HG03060 (cell line): ENCODE results near the gene PNPT1.

Experiments used
- ATAC-seq: cut with Tn5 transposase; IDR thresholded peaks from one replicate; pipeline ENCODE4 v1.9.1; 2021; ENCODE audit warnings: low read depth, moderate number of reproducible peaks; ENCODE audit not compliant: unreplicated experiment

The PNPT1 gene

DNA sequence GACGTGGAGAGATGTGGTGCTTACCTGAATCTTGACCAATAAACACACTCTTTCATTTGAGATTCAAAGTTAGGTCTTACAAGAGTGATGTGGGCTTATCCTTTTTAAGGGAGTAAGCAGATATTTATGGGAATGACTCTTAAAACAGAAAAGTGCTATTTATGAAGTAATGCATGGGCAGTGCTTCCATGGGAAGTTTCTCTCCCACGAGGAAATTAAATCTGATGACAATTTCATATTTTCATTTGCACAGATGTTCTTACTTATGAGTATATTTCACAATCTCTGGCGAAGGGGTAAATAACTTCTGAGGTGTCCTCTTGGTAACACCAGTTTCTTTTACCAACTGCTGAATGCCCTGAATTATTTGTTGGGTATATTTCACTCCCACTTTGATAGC lies 21.0 kb downstream of the PNPT1 start:
- no peak for ATAC-seq

DNA sequence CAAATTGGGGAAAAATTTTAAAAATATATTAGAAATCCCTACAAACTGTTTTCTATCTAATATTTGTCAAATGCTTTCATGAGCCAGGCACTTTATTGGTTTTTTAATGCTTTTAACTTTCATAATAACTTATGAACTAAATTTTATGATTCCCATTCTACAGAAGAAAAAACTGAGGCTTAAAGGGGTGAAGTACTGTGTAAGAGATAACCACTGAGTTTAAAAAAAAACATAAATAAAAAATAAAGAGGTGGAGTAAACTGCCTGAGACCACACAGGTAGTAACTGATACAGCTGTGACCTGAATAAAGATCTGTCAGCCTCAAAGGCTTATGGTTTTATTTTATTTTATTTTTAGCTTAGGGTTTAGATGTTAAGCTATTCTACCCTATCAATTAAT lies 24.7 kb downstream of the PNPT1 start:
- ATAC-seq: no peak

DNA sequence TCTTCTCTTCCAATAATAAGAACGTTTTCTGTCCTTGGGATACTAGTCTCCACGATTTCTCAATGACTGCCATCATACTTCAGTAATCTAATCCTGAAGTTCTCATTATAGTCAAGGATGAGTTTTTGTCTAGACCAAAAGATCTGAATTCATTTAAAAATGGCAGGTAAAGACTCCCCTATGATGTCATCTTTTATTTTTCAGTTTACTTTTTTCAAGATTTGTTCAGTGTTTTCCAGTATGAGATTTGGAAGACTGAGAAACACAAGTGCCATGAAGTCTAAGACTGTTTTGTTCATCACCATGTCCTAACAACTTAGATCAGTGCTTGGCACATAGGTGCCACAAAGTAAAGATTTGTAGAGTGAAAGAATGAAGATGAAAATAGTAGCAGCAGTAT lies 40.4 kb downstream of the PNPT1 start:
- ATAC-seq: no peak

DNA sequence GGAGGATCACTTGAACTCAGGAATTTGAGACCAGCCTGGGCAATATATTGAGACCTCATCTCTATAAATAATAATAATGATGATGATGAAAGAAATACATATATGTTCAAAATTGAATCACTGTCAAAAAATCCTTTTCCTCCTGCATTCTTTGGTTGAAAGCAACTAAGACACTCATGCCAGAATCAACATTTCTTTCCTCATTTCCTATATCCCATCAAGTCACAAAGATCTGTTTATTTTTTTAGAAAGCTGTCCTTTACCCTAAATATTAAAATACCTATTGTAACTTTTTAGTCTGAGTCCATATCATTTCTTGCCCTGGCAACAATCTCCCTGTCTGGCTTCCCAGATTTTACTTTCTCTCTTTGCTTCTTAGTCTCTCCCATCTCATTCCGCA lies 44.4 kb downstream of the PNPT1 start:
- no peak for ATAC-seq

DNA sequence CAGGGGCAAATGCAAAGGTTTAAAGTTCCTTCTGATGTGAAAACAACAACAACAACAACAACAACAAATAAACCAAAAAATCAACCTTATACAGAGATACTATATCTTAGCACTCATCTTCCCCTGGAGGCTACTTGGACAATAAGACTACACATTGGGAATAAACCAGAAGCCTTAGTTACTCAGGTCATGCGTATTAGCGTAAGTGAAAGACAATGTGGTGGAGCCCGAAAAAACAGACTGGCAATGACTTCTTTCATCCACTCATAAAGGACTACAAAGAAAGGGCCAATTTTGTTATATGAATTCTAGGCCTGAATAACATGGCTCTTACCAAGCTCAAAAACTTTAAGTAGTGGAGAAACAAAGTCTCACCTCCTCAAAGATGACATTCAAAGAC lies 56.8 kb downstream of the PNPT1 start:
- no peak for ATAC-seq

DNA sequence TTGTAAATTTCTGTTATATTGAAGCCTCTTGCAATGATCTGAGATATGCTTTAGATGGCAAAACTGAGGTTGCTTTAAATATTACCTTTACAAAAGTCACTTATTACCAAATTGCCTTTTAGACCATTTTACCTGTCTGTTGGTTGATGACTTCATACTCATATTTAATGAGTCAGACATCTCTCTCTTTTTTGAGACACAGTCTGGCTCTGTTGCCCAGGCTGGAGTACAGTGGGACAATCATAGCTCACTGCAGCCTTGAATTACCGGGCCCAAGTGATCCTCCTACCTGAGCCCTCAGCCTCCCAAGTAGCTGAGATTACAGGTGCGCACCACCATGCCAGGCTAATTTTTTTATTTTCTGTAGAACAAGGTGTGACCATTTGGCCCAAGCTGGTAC lies 64.7 kb downstream of the PNPT1 start:
- no peak for ATAC-seq

DNA sequence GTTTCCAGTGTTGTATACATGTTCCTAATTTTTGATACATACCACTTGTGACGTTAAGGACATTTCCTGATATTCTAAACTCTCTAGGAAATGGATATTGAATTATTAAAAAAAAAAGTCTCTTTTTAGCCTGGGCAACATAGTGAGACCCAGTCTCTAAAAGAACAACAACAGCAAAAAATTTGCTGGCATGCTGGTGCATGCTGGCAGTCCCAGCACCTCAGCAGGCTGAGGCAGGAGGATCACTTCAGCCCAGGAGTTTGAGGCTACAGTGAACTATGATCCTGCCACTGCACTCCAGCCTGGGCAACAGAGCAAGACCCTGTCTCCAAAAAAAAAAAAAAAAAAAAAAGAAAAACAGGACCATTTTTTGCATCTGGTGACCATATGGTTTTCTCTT lies 65.7 kb downstream of the PNPT1 start:
- ATAC-seq: no peak

DNA sequence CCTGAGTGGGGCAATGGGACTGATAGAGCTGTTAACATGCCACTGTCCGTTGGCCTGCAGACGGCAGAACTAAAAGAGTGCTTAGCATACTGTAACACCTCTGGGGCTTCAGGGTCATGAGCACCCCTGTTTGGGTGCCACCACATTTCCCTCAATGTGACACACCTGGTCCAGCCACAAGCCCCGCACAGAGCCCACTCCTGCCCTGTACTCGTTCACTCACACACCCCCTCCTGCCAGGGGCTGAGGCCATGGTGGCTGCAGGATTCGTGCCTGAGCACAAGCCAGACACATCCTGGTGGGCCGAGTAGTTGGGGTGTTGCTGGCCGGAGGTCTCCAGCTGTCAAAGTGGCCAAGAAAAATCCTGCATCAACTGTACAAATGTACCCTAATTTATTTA lies 71.8 kb downstream of the PNPT1 start:
- no peak for ATAC-seq

DNA sequence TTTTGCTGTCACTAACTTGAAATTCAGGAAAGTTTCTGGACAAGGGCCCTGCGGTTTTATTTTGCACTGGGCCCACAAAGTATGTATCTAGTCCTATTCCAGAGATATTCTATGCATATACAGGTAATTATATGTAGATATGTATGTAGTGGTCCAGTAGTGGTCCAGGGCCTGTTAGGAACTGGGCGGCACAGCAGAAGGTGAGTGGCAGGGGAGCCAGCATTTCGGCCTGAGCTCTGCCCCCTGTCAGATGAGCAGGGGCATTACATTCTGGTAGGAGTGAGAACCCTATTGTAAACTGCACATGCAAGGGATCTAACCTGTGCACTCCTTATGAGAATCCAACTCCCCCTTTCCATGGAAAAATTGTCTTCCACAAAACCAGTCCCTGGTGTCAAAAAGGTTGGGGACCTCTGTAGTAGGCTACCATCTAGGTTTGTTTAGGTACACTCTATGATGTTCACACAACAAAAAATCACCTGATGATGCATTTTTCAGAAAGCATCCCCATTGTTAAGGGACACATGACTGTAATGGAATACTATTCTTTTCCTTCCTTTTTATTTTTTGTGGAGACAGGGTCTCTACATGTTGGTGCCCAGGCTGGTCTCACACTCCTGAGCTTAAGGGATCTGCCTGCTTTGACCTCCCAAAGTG lies 73.4 kb downstream of the PNPT1 start:
- ATAC-seq: no peak

DNA sequence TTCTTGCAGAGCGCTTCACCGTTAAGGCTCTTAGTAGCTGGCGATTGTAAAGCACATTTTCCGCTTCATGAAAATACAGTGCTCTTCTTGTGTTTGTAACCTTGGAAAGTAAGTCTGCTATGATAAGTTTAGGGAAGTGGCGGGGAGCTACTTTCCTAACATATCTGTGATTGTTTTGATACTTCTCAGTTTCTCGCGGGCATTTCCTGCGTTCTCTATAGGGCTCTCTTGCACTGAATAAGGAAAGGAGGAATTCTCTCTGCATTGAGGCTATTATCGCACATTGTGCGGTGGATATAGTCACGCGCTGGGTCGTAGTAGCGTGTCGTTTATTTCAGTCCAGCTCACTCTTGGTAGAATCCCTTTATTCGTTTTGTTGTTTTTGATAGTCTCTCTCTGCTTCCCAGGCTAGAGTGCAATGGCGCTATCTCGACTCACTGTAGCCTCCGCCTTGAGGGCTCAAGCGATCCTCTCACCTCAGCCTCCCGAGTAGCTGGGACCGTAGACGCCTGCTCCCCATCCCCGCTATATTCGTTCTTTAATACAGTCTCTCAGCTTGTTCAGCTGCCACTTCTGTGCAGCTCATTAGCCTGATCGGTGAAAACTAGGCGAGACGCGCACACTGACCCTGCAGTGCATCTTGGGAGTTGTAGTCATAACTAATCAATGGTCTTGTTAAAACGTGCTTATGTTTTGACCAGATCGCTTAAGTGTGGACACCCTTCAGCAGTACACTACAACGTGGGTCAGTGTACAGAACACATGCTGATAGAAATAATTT lies 75.2 kb downstream of the PNPT1 start:
- peak; percentile 31 for ATAC-seq

DNA sequence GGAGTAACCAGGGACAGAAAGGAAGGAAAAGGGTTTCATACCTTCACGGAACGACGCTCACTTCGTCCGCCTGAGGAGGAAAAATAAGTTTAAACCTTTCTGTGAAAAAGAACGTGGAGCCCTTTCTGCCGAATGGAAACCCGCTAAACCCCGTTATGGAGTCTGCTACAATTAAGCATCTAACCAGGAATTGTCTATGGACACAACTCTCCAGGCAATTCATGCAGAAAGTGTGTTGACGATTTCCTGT lies 75.7 kb downstream of the PNPT1 start:
- ATAC-seq: no peak

DNA sequence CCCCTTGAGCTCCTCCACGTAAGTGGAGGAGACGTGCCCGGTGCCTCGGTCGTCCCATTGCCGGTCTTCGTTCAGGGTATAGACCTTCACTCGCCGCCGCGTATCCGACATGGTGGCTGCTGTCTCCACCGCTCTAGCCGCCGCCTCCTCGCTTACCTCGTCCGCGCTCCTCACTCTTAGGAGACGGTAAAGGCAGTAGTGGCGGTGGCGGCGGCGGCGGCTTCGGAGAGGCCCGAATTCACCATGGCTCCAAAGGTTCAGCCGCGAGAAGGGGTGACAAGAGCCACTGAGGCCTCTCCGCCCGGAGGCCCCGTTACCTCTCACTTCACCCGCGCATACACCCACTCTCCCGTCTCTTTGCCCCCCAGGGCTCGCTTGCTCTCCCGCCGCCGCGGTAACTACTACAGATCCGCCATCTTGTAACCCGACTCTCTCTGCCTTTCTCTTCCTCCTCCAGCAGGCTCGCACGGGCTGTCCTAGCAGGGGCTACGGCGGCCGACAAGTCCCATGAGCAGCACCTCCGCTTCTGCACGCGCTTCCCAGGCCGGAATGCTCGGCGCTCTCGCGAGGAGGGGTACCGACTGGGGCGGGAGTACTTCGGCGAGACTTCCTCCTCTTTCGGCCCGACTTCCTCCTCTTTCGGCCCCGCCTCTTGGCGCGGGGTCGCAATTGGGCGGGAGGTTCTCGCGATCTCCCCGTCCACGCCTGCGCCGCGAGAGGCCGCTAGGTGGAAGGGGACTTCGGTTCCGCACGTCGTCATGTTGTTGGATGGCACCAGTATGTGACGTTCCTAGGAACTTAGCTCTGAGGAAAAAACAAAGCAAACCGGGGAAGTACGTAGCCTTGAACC lies 76.2 kb downstream of the PNPT1 start, which contains the start of gene PPP4R3B:
Gene PPP4R3B, minus strand, starts transcription at position 448 of the 850 bp plus-strand sequence. Its CDS starts 337 bp downstream, at position 111.
- ATAC-seq: peak; percentile 59

DNA sequence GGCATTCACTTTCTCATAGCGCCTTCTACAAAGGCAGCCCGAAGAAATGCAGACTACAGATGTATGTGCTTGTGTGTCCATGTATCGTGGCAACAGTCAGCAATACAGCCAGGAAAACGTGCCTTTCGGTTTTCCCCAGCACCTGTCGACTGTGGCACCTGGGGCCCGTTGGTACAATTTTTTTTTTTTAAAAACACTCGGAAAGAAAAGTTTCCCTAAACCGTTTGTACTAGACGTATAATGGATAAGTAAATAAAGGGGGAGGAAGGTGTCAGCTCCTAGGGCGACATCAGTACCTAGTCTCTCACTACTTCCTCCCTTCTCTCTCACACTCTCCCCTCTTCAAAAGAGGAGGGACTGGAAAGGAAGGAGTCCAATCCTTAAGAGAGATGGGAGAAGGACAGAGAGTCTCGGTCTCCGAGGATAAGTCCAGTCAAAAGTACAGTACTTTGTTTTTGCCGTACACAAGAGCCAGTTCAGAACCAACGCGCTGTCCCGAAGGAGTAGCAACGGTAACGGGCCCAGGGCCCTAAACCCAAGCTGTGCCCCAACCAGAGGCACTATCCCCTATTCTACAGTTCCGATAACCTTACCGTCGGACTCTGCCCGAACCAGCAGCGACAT lies 77.0 kb downstream of the PNPT1 start:
- ATAC-seq: no peak

DNA sequence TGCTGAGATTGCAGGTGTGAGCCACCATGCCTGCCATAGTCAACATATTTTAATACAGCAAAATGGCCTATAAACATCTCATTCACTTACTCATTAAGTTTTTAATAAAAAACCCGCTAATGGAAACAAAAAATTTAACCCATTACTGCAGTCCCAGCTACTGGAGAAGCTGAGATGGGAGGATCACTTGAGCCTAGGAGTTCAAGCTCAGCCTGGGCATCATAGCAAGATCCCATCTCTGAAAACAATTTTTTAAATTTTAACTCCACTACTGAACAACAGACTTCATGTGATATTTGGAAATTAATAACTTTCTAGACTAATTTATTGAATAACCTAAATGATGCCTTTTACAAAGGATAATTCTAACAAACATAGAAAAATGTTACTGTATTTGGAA lies 81.6 kb downstream of the PNPT1 start:
- no peak for ATAC-seq

DNA sequence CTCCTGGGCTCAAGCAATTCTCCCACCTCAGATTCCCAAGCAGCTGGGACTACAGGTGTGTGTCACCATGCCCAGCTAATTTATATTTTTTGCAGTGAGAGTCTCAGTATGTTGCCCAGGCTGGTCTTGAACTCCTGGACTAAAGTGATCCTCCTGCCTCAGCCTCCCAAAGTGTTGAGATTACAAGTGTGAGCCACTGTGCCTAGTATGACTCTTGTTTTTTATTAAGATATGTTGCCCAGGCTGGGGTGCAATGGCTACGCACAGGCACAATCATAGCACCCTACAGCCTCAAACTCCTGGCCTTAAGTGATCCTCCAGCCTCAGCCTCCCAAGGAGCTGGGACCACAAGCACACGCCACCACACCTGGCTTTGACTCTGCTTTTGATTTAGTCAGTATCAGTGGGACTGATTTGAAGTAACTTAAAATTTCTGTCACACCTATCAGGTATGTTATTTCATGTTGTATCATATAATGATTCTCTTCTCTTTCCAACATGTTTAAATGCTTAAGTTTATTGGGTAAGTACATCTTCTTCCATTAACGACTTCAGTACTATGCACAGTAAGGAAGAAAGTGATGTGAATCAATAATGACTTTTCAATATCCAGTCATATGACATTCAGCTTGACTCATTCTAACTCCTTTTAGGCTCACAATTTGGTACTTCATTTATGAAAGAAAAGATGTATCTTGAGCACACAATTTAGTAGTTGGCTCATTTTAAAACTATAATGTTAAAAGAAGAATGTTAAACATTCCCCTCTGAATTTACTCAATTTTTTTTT lies 82.5 kb downstream of the PNPT1 start:
- no peak for ATAC-seq

DNA sequence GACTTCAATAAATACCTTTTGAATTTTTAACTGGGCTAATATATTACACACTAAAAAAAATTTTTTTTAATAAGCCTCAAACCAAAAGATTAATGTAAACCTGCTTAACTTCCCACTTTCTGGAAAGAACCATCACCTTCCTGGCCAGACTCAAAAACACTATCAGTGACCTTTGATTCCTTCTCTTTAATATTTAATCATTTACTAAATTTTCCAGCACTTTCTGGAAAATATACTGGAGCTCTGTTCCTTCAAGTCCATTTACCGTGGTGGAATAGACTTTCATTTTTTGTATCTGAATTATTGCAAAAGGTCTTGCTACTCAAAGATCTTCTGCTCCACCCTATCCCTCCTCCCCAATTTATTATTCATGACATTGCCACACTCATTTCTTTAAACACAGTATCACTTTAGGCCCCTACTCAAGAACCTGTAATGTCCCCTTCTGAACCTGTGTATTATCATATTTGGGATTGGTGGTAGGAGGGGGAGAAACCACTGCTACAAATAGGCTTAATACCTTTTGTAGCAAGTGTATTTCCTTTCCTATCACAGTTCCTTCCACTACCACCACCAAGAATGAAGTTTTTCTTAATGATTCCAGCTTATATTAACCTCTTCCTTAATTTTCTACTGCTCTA lies 83.6 kb downstream of the PNPT1 start:
- no peak for ATAC-seq

DNA sequence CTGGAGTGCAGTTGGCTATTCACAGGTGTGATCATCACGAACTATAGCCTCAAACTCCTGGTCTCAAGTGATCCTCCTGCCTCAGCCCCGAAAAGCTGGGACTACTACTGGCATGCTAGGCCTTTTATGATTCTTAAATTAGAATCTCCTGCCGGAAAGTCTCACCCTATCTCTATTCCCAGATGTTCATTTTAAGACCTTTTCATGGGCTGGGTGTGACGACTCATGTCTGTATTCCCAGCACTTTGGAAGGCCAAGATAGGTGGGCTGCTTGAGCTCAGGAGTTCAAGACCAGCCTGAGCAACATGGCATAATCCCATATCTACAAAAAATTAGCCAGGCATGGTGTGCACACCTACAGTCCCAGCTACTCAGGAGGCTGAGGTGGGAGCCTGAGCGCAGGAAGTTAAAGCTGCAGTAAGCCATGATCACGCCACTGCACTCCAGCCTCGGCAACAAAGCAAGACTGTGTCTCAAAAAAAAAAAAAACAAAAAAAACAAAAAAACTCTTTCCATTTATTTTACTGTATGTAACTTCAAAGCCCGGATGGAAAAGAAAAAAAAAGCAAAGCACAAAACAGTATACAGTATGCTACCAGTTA lies 84.3 kb downstream of the PNPT1 start:
- no peak for ATAC-seq

DNA sequence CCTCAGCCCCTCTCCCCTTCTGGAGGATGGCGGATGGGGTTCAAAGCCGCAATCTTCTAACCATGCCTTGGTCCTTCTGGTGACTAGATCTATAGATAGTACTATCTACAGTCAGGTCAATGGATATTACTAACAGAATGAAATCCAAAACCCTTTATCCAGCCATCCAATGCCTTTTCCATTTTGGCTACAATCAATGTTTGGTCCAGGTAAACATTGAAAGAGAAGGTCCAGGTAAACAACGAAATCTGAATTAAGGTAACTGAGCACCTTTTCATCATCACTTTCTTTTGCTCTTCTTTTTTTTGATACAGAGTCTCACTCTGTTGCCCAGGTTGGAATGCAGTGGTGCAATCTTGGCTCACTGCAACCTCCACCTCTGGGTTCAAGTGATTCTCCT lies 85.9 kb downstream of the PNPT1 start:
- no peak for ATAC-seq

DNA sequence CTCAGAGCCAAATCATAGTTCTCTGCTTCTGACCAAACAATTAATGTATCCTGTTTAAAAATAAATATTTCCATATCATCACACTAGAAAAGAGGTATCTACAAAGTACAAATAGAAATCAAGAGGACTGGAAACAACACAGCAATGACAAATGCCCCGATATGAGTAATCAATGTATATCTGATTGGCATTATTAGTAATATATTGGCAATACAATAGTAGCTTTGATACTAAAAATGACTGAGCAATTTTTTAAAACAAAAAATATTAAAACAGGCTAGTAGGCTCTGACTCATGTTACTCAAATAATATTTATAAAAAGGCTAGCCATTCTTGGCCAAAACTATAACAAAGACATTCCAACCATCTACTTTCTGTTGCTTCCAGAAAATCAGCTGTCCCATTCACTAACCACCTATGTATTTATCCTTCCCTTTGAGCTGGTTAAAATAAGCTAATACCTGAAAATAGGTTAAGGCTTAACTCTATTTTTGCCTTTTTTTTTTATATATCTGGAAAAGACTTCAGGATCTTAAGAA lies 89.5 kb downstream of the PNPT1 start:
- no peak for ATAC-seq
